ENCODE results near the gene NEURL1. TPM values are rescaled to one million over a fixed set of nuclear protein-coding genes. Genes with fewer than 3 reads are reported as not detected.
"Not testable (repeated sequence)": the region's sequence is repeated elsewhere in the genome, so short reads cannot be mapped to it uniquely, and the experiment has no call there.

NEURL1 gene
- total RNA-seq, 2 experiments from 2014 or later = 1.1 TPM

DNA sequence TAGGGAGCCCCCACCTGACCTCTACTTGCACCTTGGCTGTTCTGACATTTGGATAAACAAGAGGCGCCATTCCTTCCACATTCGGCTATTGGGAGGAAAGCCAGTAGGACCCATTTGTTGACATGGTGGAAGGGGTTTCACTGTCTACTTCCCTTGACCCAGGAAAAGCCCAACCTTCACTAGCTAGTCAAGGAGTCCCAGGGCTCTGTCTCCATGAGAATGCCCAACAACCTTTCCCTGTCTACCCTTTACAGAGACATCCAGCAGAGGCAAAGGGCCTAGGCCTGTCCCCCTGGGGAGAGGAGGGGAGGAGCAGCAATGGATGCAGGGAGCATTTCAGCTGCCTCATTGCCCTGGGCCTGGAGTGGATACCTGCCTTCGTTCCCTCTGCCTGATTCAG, 136.1 kb downstream of the NEURL1 start:
- ChIA-PET CTCF (interaction anchor here (1.5 kb wide), 1 partner anchor 57 kb away, joined by 3 read pairs; no protein-coding TSS in a partner anchor), POLR2A (no interaction called here)
- H3K27me3 Mint-ChIP-seq (ENCODE audit: low read depth) = no peaks in the 10 kb centered on the region
- H3K4me3 Mint-ChIP-seq = no peak overlapping the region
- DNase-seq (no peak), ATAC-seq (no peak)
- H3K9me3 Mint-ChIP-seq (ENCODE audit: insufficient read depth) = no peaks in the 10 kb centered on the region
- H3K36me3 Mint-ChIP-seq (ENCODE audit: low read depth) = no peaks in the 10 kb centered on the region
- no peak overlapping the region for H3K27ac Mint-ChIP-seq
- H3K4me1 Mint-ChIP-seq (ENCODE audit: low read depth) = peaks cover 15% of the 10 kb centered on the region

GRCh38 chr10:103630156-103630555, 136.7 kb downstream of the NEURL1 start:
- DNase-seq = no peak
- ATAC-seq = no peak
- Mint-ChIP-seq H3K36me3 (ENCODE audit: low read depth) (no peaks in the 10 kb centered on the region), H3K4me3 (no peak overlapping the region), H3K4me1 (ENCODE audit: low read depth) (peaks cover 19% of the 10 kb centered on the region), H3K9me3 (ENCODE audit: insufficient read depth) (no peaks in the 10 kb centered on the region), H3K27me3 (ENCODE audit: low read depth) (no peaks in the 10 kb centered on the region), H3K27ac (no peak overlapping the region)
- CTCF ChIA-PET = interaction anchor here (1.5 kb wide), 1 partner anchor 56 kb away, joined by 3 read pairs; no protein-coding TSS in a partner anchor
- POLR2A ChIA-PET = no interaction called here

DNA sequence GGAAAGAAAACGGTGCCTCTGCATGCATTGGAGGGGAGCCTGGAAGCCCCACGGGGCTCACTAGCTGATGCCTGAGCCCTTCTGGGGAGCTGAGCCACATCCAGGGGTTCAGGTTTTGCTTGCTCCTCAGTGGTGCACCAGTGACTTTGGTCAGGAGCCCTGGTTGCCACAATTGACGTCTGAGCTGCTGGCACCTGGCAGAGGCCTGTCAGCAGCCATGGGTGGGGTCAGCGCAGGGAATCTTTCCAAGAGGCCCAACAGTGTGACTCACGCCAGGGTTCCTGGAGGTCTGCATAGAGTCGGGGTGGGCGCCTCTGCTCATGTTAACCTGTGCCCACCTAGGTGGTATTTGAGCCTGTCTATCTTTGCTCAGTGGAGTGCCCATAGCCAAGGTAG, 138.7 kb downstream of the NEURL1 start:
- no peak overlapping the region for H3K27ac Mint-ChIP-seq
- ATAC-seq (no peak), DNase-seq (peak; percentile 23)
- no peaks in the 10 kb centered on the region for H3K27me3 Mint-ChIP-seq (ENCODE audit: low read depth)
- no peaks in the 10 kb centered on the region for H3K9me3 Mint-ChIP-seq (ENCODE audit: insufficient read depth)
- CTCF ChIA-PET = no interaction called here
- POLR2A ChIA-PET = no interaction called here
- H3K4me3 Mint-ChIP-seq = no peak overlapping the region
- no peaks in the 10 kb centered on the region for H3K36me3 Mint-ChIP-seq (ENCODE audit: low read depth)
- H3K4me1 Mint-ChIP-seq (ENCODE audit: low read depth) = peaks cover 19% of the 10 kb centered on the region

DNA sequence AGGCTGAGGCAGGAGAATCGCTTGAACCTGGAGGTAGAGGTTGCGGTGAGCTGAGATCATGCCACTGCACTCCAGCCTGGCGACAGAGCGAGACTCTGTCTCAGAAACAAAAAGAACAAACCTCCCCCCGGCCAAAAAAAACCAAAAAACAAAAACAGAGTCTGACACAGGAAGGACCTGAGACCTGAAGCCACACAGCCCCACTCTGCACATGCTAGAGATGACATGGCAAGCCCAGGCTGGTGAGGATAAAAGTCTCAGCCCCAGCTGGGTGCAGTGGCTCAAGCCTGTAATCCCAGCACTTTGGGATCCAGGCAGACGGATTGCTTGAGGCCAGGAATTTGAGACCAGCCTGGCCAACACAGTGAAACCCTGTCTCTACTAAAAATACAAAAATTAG, 139.4 kb downstream of the NEURL1 start:
- H3K27me3 Mint-ChIP-seq (ENCODE audit: low read depth); POLR2A ChIA-PET; H3K9me3 Mint-ChIP-seq (ENCODE audit: insufficient read depth); H3K27ac Mint-ChIP-seq; H3K4me3 Mint-ChIP-seq; H3K36me3 Mint-ChIP-seq (ENCODE audit: low read depth): not testable (repeated sequence)
- peaks cover 19% of the 10 kb centered on the region for H3K4me1 Mint-ChIP-seq (ENCODE audit: low read depth)
- ATAC-seq = peak; percentile 52
- DNase-seq = peak; percentile 25
- CTCF ChIA-PET = interaction anchor here (0.8 kb wide), 1 partner anchor 54 kb away, joined by 3 read pairs; no protein-coding TSS in a partner anchor

GRCh38 chr10:103633846-103634245, 140.3 kb downstream of the NEURL1 start:
- Mint-ChIP-seq H3K4me1 (ENCODE audit: low read depth) (peaks cover 19% of the 10 kb centered on the region), H3K27ac (no peak overlapping the region), H3K27me3 (ENCODE audit: low read depth) (no peaks in the 10 kb centered on the region), H3K4me3 (no peak overlapping the region), H3K36me3 (ENCODE audit: low read depth) (no peaks in the 10 kb centered on the region), H3K9me3 (ENCODE audit: insufficient read depth) (no peaks in the 10 kb centered on the region)
- ATAC-seq (no peak), DNase-seq (no peak)
- ChIA-PET CTCF (no interaction called here), POLR2A (interaction anchor here (0.6 kb wide), 1 partner anchor 143 kb away, joined by 3 read pairs; no protein-coding TSS in a partner anchor)

- Mint-ChIP-seq H3K4me1 (ENCODE audit: low read depth) (peaks cover 16% of the 10 kb centered on the region), H3K36me3 (ENCODE audit: low read depth) (no peaks in the 10 kb centered on the region), H3K27me3 (ENCODE audit: low read depth) (no peaks in the 10 kb centered on the region), H3K27ac (no peak overlapping the region), H3K9me3 (ENCODE audit: insufficient read depth) (no peaks in the 10 kb centered on the region), H3K4me3 (no peak overlapping the region)
- no peak for DNase-seq
- no peak for ATAC-seq
- POLR2A ChIA-PET = no interaction called here
- CTCF ChIA-PET = interaction anchor here (3.5 kb wide), 1 partner anchor 50 kb away, joined by 9 read pairs; no protein-coding TSS in a partner anchor
Measured at GRCh38 chr10:103635580-103635979, 142.1 kb downstream of the NEURL1 start.

DNA sequence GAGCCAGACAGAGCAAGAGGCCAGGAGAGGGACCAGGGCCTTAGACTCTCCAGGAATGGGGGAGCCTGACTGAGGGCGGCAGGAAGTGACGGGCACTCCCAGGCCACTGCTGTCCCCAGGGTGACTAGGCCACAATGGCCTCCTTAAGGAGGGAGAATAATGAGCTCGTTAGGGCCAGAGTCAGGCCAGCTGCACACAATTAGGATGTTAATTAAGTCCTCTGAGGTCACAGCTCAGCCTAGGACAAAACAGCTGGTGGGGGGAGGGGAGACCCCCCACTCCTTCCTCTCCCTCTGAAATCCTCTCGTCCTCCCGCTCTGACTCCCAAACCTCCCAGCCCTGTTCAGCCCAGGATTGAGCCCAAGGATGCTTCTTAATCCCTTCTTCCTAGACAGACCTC, 143.0 kb downstream of the NEURL1 start:
- H3K9me3 Mint-ChIP-seq (ENCODE audit: insufficient read depth) = no peaks in the 10 kb centered on the region
- no peak for DNase-seq
- H3K36me3 Mint-ChIP-seq (ENCODE audit: low read depth) = no peaks in the 10 kb centered on the region
- H3K27ac Mint-ChIP-seq = no peak overlapping the region
- no peak for ATAC-seq
- no peaks in the 10 kb centered on the region for H3K27me3 Mint-ChIP-seq (ENCODE audit: low read depth)
- peaks cover 16% of the 10 kb centered on the region for H3K4me1 Mint-ChIP-seq (ENCODE audit: low read depth)
- no peak overlapping the region for H3K4me3 Mint-ChIP-seq
- ChIA-PET POLR2A (no interaction called here), CTCF (interaction anchor here (3.5 kb wide), 1 partner anchor 49 kb away, joined by 9 read pairs; no protein-coding TSS in a partner anchor)

- Mint-ChIP-seq H3K9me3 (ENCODE audit: insufficient read depth) (no peaks in the 10 kb centered on the region), H3K4me1 (ENCODE audit: low read depth) (peaks cover 13% of the 10 kb centered on the region), H3K27me3 (ENCODE audit: low read depth) (no peaks in the 10 kb centered on the region), H3K4me3 (no peak overlapping the region), H3K27ac (no peak overlapping the region), H3K36me3 (ENCODE audit: low read depth) (no peaks in the 10 kb centered on the region)
- ATAC-seq (no peak), DNase-seq (no peak)
- POLR2A ChIA-PET = no interaction called here
- CTCF ChIA-PET = interaction anchor here (3.5 kb wide), 1 partner anchor 49 kb away, joined by 9 read pairs; no protein-coding TSS in a partner anchor
Measured at GRCh38 chr10:103637011-103637410, 143.5 kb downstream of the NEURL1 start.

- ChIA-PET POLR2A (no interaction called here), CTCF (interaction anchor here (3.5 kb wide), 1 partner anchor 48 kb away, joined by 9 read pairs; no protein-coding TSS in a partner anchor)
- H3K9me3 Mint-ChIP-seq (ENCODE audit: insufficient read depth) = no peaks in the 10 kb centered on the region
- no peak overlapping the region for H3K27ac Mint-ChIP-seq
- DNase-seq (no peak), ATAC-seq (no peak)
- no peak overlapping the region for H3K4me3 Mint-ChIP-seq
- peaks cover 3% of the 10 kb centered on the region for H3K4me1 Mint-ChIP-seq (ENCODE audit: low read depth)
- no peaks in the 10 kb centered on the region for H3K36me3 Mint-ChIP-seq (ENCODE audit: low read depth)
- H3K27me3 Mint-ChIP-seq (ENCODE audit: low read depth) = no peaks in the 10 kb centered on the region
Measured at GRCh38 chr10:103637927-103638557, 144.5 kb downstream of the NEURL1 start.

- Mint-ChIP-seq H3K4me3 (no peak overlapping the region), H3K27me3 (ENCODE audit: low read depth) (no peaks in the 10 kb centered on the region), H3K27ac (no peak overlapping the region), H3K9me3 (ENCODE audit: insufficient read depth) (no peaks in the 10 kb centered on the region), H3K36me3 (ENCODE audit: low read depth) (no peaks in the 10 kb centered on the region), H3K4me1 (ENCODE audit: low read depth) (peaks cover 3% of the 10 kb centered on the region)
- no peak for ATAC-seq
- DNase-seq = no peak
- CTCF ChIA-PET = no interaction called here
- POLR2A ChIA-PET = no interaction called here
Measured at GRCh38 chr10:103638948-103639347, 145.4 kb downstream of the NEURL1 start.

- CTCF ChIA-PET = interaction anchor here (1.2 kb wide), 1 partner anchor 45 kb away, joined by 5 read pairs; no protein-coding TSS in a partner anchor
- ATAC-seq = no peak
- H3K9me3 Mint-ChIP-seq (ENCODE audit: insufficient read depth) = no peaks in the 10 kb centered on the region
- no peak overlapping the region for H3K4me3 Mint-ChIP-seq
- H3K36me3 Mint-ChIP-seq (ENCODE audit: low read depth) = no peaks in the 10 kb centered on the region
- H3K4me1 Mint-ChIP-seq (ENCODE audit: low read depth) = no peaks in the 10 kb centered on the region
- H3K27ac Mint-ChIP-seq = no peak overlapping the region
- no peaks in the 10 kb centered on the region for H3K27me3 Mint-ChIP-seq (ENCODE audit: low read depth)
- POLR2A ChIA-PET = no interaction called here
- no peak for DNase-seq
Measured at GRCh38 chr10:103640436-103641181, 147.1 kb downstream of the NEURL1 start.

DNA sequence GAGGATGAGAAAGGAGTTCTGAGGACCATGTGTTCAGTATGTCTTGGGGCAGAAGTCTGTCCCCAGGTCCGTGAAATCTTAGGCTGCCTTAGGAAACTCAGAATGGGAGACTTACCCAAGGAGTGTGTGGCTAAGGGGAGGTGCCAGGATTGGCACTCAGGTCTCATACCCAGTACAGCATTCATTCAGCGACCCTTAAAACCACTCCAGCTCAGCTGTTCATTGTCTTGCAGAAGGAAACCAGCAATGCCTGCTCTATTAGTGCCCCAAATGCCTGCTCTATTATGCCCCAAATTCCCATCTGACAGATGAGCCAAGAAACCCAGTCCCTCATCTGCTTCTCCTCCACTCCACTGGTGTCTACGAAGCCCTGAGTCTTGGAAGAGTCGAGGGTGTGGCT, 147.8 kb downstream of the NEURL1 start:
- CTCF ChIA-PET = interaction anchor here (1.2 kb wide), 1 partner anchor 45 kb away, joined by 5 read pairs; no protein-coding TSS in a partner anchor
- H3K27me3 Mint-ChIP-seq (ENCODE audit: low read depth) = no peaks in the 10 kb centered on the region
- H3K36me3 Mint-ChIP-seq (ENCODE audit: low read depth) = no peaks in the 10 kb centered on the region

More for the DNA sequence above, 147.8 kb downstream of the NEURL1 start:
- no peak overlapping the region for H3K4me3 Mint-ChIP-seq
- POLR2A ChIA-PET = no interaction called here
- no peak for ATAC-seq
- H3K4me1 Mint-ChIP-seq (ENCODE audit: low read depth) = no peaks in the 10 kb centered on the region
- no peak for DNase-seq
- no peak overlapping the region for H3K27ac Mint-ChIP-seq
- no peaks in the 10 kb centered on the region for H3K9me3 Mint-ChIP-seq (ENCODE audit: insufficient read depth)
